Pulmonary artery endothelial cell (primary cell): Measurements from ENCODE around the gene KRTAP4-4. TPM values are rescaled to one million over a fixed set of nuclear protein-coding genes. Genes with fewer than 3 reads are reported as not detected.
"Not testable (repeated sequence)": the region's sequence is repeated elsewhere in the genome, so short reads cannot be mapped to it uniquely, and the experiment has no call there.

Source experiments
- DNase-seq: peaks from one replicate; pipeline ENCODE4 v3.0.0-alpha.2; 2011; ENCODE audit warnings: low read depth, low spot score
- total RNA-seq: library from RNA; depleted of rRNA; stranded (reverse); fragments of >200 nt; gene quantifications from 2 replicates; pipeline ENCODE4 v1.2.3, GENCODE V29; 2014

KRTAP4-4 gene
- total RNA-seq, 1 donor from 2014 or later = not detected

- not testable (repeated sequence) for DNase-seq
Observed at GRCh38 chr17:41148971-41149651, 11.4 kb downstream of the KRTAP4-4 start.

- no peak for DNase-seq
Observed at GRCh38 chr17:41147531-41148204, 12.9 kb downstream of the KRTAP4-4 start.

GRCh38 chr17:41145261-41145660, 15.3 kb downstream of the KRTAP4-4 start:
- DNase-seq = no peak

- DNase-seq = no peak
Observed at GRCh38 chr17:41144846-41145245, 15.7 kb downstream of the KRTAP4-4 start.

GRCh38 chr17:41141361-41141760, 19.2 kb downstream of the KRTAP4-4 start:
- no peak for DNase-seq

GRCh38 chr17:41140360-41141131, 20.0 kb downstream of the KRTAP4-4 start, which contains the start of gene KRTAP4-6:
TSS of gene KRTAP4-6 (minus strand) at chr17:41140544. CDS start at chr17:41140487, 57 bp downstream.
- DNase-seq = no peak

- not testable (repeated sequence) for DNase-seq
Observed at GRCh38 chr17:41139865-41140264, 20.7 kb downstream of the KRTAP4-4 start.

GRCh38 chr17:41133880-41134735, 26.4 kb downstream of the KRTAP4-4 start:
- DNase-seq = no peak

- no peak for DNase-seq
Observed at GRCh38 chr17:41131979-41132378, 28.6 kb downstream of the KRTAP4-4 start.

- DNase-seq = no peak
Observed at GRCh38 chr17:41127371-41127770, 33.2 kb downstream of the KRTAP4-4 start.

GRCh38 chr17:41126412-41126811, 34.1 kb downstream of the KRTAP4-4 start:
- DNase-seq = no peak

- DNase-seq = no peak
Observed at GRCh38 chr17:41125064-41125463, 35.5 kb downstream of the KRTAP4-4 start.

- not testable (repeated sequence) for DNase-seq
Observed at GRCh38 chr17:41123991-41124371, 36.6 kb downstream of the KRTAP4-4 start, which contains the start of gene KRTAP4-12. TSS of gene KRTAP4-12 (minus strand) at chr17:41124182. CDS start at chr17:41124122, 60 bp downstream.

- not testable (repeated sequence) for DNase-seq
Observed at GRCh38 chr17:41123292-41123990, 37.1 kb downstream of the KRTAP4-4 start.

GRCh38 chr17:41121742-41122141, 38.8 kb downstream of the KRTAP4-4 start:
- DNase-seq = no peak

GRCh38 chr17:41119696-41120690, 40.6 kb downstream of the KRTAP4-4 start:
- DNase-seq = peak; percentile 4

GRCh38 chr17:41118721-41119120, 41.8 kb downstream of the KRTAP4-4 start:
- no peak for DNase-seq

- DNase-seq = not testable (repeated sequence)
Observed at GRCh38 chr17:41117846-41118386, 42.6 kb downstream of the KRTAP4-4 start, which contains the start of gene KRTAP4-11. TSS of gene KRTAP4-11 (minus strand) at chr17:41118373. CDS start at chr17:41118315, 58 bp downstream.

- DNase-seq = no peak
Observed at GRCh38 chr17:41116297-41116696, 44.3 kb downstream of the KRTAP4-4 start.
